RWPE2 (cell line): Measurements from ENCODE around the gene MS4A2.
A peak's percentile ranks its signal among the peaks of the same experiment; 100 is the strongest.
"Not testable (repeated sequence)": the region's sequence is repeated elsewhere in the genome, so short reads cannot be mapped to it uniquely, and the experiment has no call there.

Experiments
- ATAC-seq: fragments of 200-7000 bp; cut with Tn5 transposase; 3 replicates; pipeline ENCODE4 v1.9.1; 2021; ENCODE audit warnings: low read depth
- DNase-seq: peaks from one replicate; pipeline ENCODE4 v3.0.0-alpha.2; 2020; ENCODE audit warnings: low spot score
- H3K27ac ChIP-seq: fragments of 450-650 bp; 2 replicates; pipeline ENCODE4 v1.5.1; 2017; ENCODE audit warnings: mild to moderate bottlenecking; ENCODE audit not compliant: poor library complexity, severe bottlenecking
- H3K27me3 ChIP-seq: fragments of 250-450 bp; sonication (Bioruptor Pico); 2 replicates; pipeline ENCODE4 v1.5.1; 2021; ENCODE audit warnings: mild to moderate bottlenecking, moderate library complexity; ENCODE audit not compliant: insufficient read depth, poor library complexity, severe bottlenecking
- H3K36me3 ChIP-seq: fragments of 250-450 bp; sonication (Bioruptor Pico); 2 replicates; pipeline ENCODE4 v1.5.1; 2020; ENCODE audit warnings: low read depth, mild to moderate bottlenecking, moderate library complexity
- H3K4me1 ChIP-seq: fragments of 250-450 bp; sonication (Bioruptor Pico); 2 replicates; pipeline ENCODE4 v1.5.1; 2021; ENCODE audit warnings: mild to moderate bottlenecking, moderate library complexity; ENCODE audit not compliant: insufficient read depth, poor library complexity, severe bottlenecking
- H3K4me3 ChIP-seq: fragments of 250-450 bp; sonication (Bioruptor Pico); 2 replicates; pipeline ENCODE4 v1.5.1; 2021; ENCODE audit warnings: mild to moderate bottlenecking, moderate library complexity; ENCODE audit not compliant: severe bottlenecking
- H3K9me3 ChIP-seq: fragments of 250-450 bp; sonication (Bioruptor Pico); 2 replicates; pipeline ENCODE4 v1.5.1; 2021; ENCODE audit warnings: mild to moderate bottlenecking, moderate library complexity; ENCODE audit not compliant: severe bottlenecking
- TF ChIP-seq, protein P1 (sequence below): fragments of 450-650 bp; IDR thresholded peaks from one replicate; pipeline ENCODE4 v1.5.1; 2017; ENCODE audit warnings: mild to moderate bottlenecking, moderate library complexity; ENCODE audit not compliant: poor library complexity, severe bottlenecking

MS4A2 gene

GRCh38 chr11:60088364-60088763 lies at the start of gene MS4A2:
TSS of gene MS4A2 (plus strand) at chr11:60088664. CDS start at chr11:60088766, 102 bp downstream.
- H3K27me3 ChIP-seq = no peaks in the 10 kb centered on the region
- TF ChIP-seq, protein P1, sequence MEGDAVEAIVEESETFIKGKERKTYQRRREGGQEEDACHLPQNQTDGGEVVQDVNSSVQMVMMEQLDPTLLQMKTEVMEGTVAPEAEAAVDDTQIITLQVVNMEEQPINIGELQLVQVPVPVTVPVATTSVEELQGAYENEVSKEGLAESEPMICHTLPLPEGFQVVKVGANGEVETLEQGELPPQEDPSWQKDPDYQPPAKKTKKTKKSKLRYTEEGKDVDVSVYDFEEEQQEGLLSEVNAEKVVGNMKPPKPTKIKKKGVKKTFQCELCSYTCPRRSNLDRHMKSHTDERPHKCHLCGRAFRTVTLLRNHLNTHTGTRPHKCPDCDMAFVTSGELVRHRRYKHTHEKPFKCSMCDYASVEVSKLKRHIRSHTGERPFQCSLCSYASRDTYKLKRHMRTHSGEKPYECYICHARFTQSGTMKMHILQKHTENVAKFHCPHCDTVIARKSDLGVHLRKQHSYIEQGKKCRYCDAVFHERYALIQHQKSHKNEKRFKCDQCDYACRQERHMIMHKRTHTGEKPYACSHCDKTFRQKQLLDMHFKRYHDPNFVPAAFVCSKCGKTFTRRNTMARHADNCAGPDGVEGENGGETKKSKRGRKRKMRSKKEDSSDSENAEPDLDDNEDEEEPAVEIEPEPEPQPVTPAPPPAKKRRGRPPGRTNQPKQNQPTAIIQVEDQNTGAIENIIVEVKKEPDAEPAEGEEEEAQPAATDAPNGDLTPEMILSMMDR = no peak

DNA sequence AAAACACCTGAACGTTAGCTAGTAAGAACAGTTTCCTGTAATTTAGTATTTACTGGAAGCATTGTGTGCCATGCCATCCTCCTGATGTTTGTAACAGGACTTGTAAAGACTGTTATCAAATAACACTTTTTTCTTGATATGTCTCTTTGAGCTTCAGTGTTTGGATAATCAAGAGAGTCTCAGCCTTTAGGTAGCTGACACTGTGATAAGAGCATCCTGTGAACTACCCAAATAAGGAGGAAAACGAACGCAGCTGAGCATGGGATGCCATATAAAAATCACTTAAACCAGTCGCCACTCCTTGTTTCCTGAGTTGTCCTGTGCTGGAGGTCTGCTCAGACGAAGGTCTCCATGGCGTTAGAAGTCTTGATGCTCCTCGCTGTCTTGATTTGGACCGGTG lies 48.4 kb upstream of the MS4A2 start, which contains the start of gene OOSP2:
OOSP2 (plus strand) TSS at position 301 of the 400 bp plus-strand sequence; CDS start at position 352, 51 bp downstream.
- DNase-seq (no peak), ATAC-seq (no peak)
- TF ChIP-seq, protein P1 = no peak
- no peak within 1 kb of the TSS for H3K4me3 ChIP-seq
- no peaks in the 10 kb centered on the region for H3K9me3 ChIP-seq
- no peaks in the 10 kb centered on the region for H3K36me3 ChIP-seq
- no peaks in the 10 kb centered on the region for H3K27me3 ChIP-seq
- H3K4me1 ChIP-seq = no peaks in the 10 kb centered on the region
- H3K27ac ChIP-seq = no peak within 1 kb of the TSS

More at GRCh38 chr11:60088364-60088763, at the start of gene MS4A2:
- Histone ChIP-seq H3K4me1 (no peaks in the 10 kb centered on the region), H3K4me3 (no peak within 1 kb of the TSS), H3K36me3 (no peaks in the 10 kb centered on the region), H3K9me3 (no peaks in the 10 kb centered on the region), H3K27ac (no peak within 1 kb of the TSS)
- ATAC-seq (no peak), DNase-seq (no peak)

DNA sequence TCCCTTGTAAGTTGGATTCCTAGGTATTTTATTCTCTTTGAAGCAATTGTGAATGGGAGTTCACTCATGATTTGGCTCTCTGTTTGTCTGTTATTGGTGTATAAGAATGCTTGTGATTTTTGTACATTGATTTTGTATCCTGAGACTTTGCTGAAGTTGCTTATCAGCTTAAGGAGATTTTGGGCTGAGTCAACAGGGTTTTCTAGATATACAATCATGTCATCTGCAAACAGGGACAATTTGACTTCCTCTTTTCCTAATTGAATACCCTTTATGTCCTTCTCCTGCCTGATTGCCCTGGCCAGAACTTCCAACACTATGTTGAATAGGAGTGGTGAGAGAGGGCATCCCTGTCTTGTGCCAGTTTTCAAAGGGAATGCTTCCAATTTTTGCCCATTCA lies 38.0 kb upstream of the MS4A2 start:
- not testable (repeated sequence) for H3K36me3 ChIP-seq, H3K27me3 ChIP-seq, H3K27ac ChIP-seq, ATAC-seq, H3K9me3 ChIP-seq, H3K4me3 ChIP-seq, DNase-seq, H3K4me1 ChIP-seq

DNA sequence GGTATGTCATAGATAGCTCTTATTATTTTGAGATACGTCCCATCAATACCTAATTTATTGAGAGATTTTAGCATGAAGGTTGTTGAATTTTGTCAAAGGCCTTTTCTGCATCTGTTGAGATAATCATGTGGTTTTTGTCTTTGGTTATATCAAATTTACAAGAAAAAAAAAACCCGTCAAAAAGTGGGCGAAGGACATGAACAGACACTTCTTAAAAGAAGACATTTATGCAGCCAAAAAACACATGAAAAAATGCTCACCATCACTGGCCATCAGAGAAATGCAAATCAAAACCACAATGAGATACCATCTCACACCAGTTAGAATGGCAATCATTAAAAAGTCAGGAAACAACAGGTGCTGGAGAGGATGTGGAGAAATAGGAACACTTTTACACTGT lies 37.6 kb upstream of the MS4A2 start:
- H3K27me3 ChIP-seq, H3K9me3 ChIP-seq, H3K4me1 ChIP-seq, ATAC-seq, H3K27ac ChIP-seq, H3K4me3 ChIP-seq, DNase-seq, H3K36me3 ChIP-seq: not testable (repeated sequence)

DNA sequence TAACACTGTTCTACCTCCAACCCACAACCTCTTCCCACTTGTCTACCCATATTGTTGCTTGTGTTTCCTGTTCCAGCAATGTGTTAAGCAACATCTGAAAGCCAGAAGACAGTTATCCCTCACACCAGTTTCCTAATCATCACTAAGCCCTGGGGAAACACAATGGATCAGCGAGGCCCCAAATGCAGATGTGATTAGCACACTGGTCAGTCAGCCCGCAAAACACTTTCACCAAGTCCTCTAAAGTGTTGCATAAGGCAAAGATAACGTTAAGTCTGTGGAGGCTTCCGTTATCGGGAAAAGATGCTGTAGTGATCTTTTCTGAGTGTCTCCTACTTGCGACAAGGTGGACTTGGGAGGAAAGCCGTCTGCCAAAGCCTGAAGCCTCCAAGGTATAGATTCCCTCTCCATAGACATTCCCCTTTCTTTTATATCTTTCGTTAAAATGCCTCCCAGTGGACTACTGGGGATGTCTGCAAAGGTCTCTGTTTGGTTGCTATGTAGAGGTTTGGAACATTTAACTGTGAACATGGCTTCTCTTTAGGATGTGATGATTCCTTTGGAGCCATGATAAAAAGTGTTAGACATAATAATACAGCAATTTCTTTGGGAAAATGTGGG lies 32.0 kb upstream of the MS4A2 start, which contains the start of gene MS4A3:
MS4A3 (plus strand) TSS at position 317 of the 621 bp plus-strand sequence. CDS start 4,496 bp downstream, outside the sequence.
- H3K4me3 ChIP-seq = no peak within 1 kb of the TSS
- TF ChIP-seq, protein P1 = no peak
- no peaks in the 10 kb centered on the region for H3K4me1 ChIP-seq
- peaks cover 3% of the 10 kb centered on the region for H3K27me3 ChIP-seq
- H3K27ac ChIP-seq = no peak within 1 kb of the TSS
- H3K9me3 ChIP-seq = no peaks in the 10 kb centered on the region
- ATAC-seq (no peak), DNase-seq (no peak)
- no peaks in the 10 kb centered on the region for H3K36me3 ChIP-seq

DNA sequence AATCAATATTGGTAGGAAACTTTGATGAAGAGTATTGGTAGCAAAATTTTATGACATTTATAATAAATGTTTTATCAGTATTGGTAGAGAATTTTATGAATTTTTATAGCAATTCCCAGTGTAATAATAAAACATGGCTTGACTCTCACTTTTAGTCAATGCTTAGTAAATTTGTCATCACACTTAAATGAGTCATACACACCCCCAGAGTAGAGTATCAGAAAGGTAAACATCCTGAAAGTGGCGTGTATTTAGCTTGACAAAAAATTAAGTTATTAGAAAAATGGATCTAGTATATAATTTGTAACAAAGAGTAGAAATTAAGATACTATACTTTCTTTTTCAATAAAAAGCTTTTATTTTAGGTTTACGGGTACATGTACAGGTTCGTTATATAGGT lies 29.4 kb upstream of the MS4A2 start:
- Histone ChIP-seq H3K9me3 (no peaks in the 10 kb centered on the region), H3K4me3 (no peak overlapping the region), H3K4me1 (no peaks in the 10 kb centered on the region), H3K27ac (no peak overlapping the region), H3K36me3 (no peaks in the 10 kb centered on the region), H3K27me3 (peaks cover 3% of the 10 kb centered on the region)
- DNase-seq (no peak), ATAC-seq (0 out of 3 replicates have a peak, but pooled peaks have one; percentile 41)
- TF ChIP-seq, protein P1 = no peak
